Subcutaneous adipose tissue (tissue), 4 donors: ENCODE measurements around the gene PCBP3. TPM values are rescaled to one million over a fixed set of nuclear protein-coding genes. Genes with fewer than 3 reads are reported as not detected.

Source experiments
- CTCF ChIP-seq: fragments of 450-650 bp; IDR thresholded peaks from one replicate; pipeline ENCODE4 v1.5.1; 2016; ENCODE audit warnings: low read depth, mild to moderate bottlenecking, control low read depth, antibody characterized with exemption, moderate library complexity
- total RNA-seq, 4 donors: library from RNA; depleted of rRNA; stranded (reverse); fragments of >200 nt; gene quantifications; one replicate each; pipeline ENCODE4 v1.1.0, GENCODE V29; 2016

The PCBP3 gene
- total RNA-seq, 4 donors from 2014 or later, result 3.4 to 11.0 (median 5.7) TPM

GRCh38 chr21:45853703-45854342, 210.3 kb downstream of the PCBP3 start:
- no peak for TF ChIP-seq CTCF

GRCh38 chr21:45854690-45855247, 211.2 kb downstream of the PCBP3 start:
- no peak for TF ChIP-seq CTCF

DNA sequence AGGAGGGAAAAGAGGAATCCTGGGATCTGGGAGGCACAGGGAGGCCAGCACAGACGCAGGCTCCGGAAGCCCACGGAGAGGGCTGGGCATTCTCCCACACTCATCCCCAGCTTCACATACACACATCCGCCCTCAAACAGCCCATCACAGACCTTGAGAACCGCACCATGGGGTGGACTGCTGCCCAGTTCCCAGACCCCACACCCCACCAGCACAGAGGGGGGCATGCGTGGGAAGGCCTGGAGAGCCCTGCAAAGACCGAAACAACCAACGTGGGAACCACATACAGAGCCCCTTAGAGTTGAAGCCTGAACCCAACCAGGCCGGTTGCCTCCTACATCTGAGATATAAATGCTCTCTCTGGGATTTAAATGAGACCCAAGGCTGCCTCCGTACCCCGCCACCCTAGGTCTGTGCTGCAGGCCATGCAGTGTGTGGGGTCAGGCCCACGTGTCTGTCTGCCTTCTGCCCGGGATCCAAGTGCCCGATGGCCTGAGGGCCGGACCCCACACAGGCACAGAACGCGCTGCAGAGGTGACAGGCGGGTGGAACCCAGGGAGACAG, 211.8 kb downstream of the PCBP3 start:
- no peak for TF ChIP-seq CTCF

- no peak for TF ChIP-seq CTCF
These were observed 212.9 kb downstream of the PCBP3 start for GRCh38 chr21:45856442-45856841.

DNA sequence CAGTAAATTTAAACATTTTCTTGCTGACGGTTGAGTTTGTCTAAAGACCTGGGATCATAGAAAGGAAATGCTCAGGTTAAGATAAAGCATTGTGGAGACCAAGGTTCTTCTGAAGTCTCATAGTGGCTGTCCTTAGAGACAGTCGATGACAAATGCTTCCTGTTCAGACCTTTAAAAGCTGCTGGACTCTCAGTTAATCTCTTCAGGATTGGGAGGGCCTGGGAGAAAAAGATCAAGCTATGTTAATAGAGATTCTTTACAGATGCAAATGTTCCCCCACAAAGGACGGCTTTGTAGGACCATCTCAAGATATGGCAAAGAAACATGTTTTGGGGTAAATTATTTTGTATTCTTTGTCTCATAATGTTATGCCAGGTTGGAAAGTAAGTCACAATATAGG, 213.4 kb downstream of the PCBP3 start:
- TF ChIP-seq CTCF, result no peak

DNA sequence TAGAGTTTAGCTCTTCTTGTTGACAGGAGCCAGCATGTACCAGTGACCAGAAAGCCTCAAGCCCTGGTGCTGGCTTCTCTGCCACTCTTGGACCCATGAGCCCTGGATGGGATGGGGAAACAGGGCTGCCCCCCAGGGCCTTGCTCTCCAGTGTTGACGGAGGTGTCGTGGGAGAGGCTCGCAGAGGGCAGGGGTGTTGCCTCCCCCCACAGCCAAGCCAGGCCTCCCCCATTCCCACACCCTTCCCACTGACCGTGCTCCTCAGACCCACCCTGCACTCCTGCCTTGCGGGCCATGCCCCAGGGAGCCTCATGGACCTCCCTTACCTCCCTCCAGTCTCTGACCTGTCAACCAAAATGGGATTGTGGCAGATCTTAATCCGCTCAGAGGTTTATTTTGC, 214.2 kb downstream of the PCBP3 start:
- TF ChIP-seq CTCF, result no peak

DNA sequence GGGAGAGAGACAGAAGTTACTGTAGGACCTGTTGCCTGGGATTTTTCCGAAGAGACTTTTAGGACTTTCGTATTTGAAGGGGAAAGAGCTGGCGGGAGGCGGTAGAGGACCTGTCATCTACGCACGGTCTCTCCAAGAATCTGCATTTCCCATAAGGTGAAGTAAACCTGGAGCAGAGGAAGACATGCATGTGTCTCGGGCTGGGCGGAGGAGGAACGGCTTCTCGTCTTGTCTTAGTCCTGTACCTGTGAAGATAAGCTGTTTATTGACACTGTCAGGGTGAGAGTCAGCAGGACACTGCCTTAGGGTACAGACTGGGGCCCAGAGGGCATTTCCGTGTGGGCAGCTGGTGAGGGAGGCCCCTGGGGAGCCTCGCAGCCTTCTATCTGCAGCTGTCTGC, 214.7 kb downstream of the PCBP3 start:
- TF ChIP-seq CTCF, result no peak
